ENCODE results near the gene ANO2. TPM values are rescaled to one million over a fixed set of nuclear protein-coding genes. Genes with fewer than 3 reads are reported as not detected.

The ANO2 gene
- total RNA-seq, 4 donors from 2014 or later = 2.0 to 9.8 (median 4.9) TPM

GRCh38 chr12:5523396-5524115 is 421.5 kb downstream of the ANO2 start:
- Histone ChIP-seq H3K27ac (no peak overlapping the region), H3K4me1 (no peaks in the 10 kb centered on the region), H3K36me3 (no peaks in the 10 kb centered on the region), H3K9me3 (no peaks in the 10 kb centered on the region), H3K27me3 (no peaks in the 10 kb centered on the region), H3K4me3 (no peak overlapping the region)
- no peak for ATAC-seq
- TF ChIP-seq POLR2A (IDR thresholded peaks at IDR 0.05) (no peak), CTCF (IDR thresholded peaks at IDR 0.05 in 4 of 5, conservative IDR thresholded peaks at IDR 0.05 in 1 of 5) (no peak)
- in situ Hi-C loops (cut with MboI; ENCODE audit: low sequenced_read_pairs in 4 of 4) = no loop called here
- intact Hi-C loops (cut with DNase I; ENCODE audit: low total_unique reads) = no loop called here
- no peak for DNase-seq

- in situ Hi-C loops (cut with MboI; ENCODE audit: low sequenced_read_pairs in 4 of 4) (no loop called here), intact Hi-C loops (cut with DNase I; ENCODE audit: low total_unique reads) (no loop called here)
- Histone ChIP-seq H3K4me1 (no peaks in the 10 kb centered on the region), H3K27me3 (no peaks in the 10 kb centered on the region), H3K4me3 (no peak overlapping the region), H3K27ac (no peak overlapping the region), H3K9me3 (no peaks in the 10 kb centered on the region), H3K36me3 (no peaks in the 10 kb centered on the region)
- DNase-seq (no peak), ATAC-seq (no peak)
- TF ChIP-seq CTCF (IDR thresholded peaks at IDR 0.05 in 4 of 5, conservative IDR thresholded peaks at IDR 0.05 in 1 of 5) = no peak
- no peak for TF ChIP-seq POLR2A (IDR thresholded peaks at IDR 0.05)
These were observed 422.4 kb downstream of the ANO2 start for GRCh38 chr12:5522432-5523335.

- no peak overlapping the region for H3K4me3 ChIP-seq
- DNase-seq (no peak), ATAC-seq (no peak)
- no peaks in the 10 kb centered on the region for H3K27me3 ChIP-seq
- no peaks in the 10 kb centered on the region for H3K4me1 ChIP-seq
- intact Hi-C loops (cut with DNase I; ENCODE audit: low total_unique reads) = no loop called here
- in situ Hi-C loops (cut with MboI; ENCODE audit: low sequenced_read_pairs in 4 of 4) = no loop called here
- H3K9me3 ChIP-seq = no peaks in the 10 kb centered on the region
- no peak for TF ChIP-seq CTCF (IDR thresholded peaks at IDR 0.05 in 4 of 5, conservative IDR thresholded peaks at IDR 0.05 in 1 of 5)
- no peak overlapping the region for H3K27ac ChIP-seq
- H3K36me3 ChIP-seq = no peaks in the 10 kb centered on the region
These were observed 423.4 kb downstream of the ANO2 start for GRCh38 chr12:5521456-5522325.

GRCh38 chr12:5520831-5521230 is 424.2 kb downstream of the ANO2 start:
- intact Hi-C loops (cut with DNase I; ENCODE audit: low total_unique reads) (no loop called here), in situ Hi-C loops (cut with MboI; ENCODE audit: low sequenced_read_pairs in 4 of 4) (no loop called here)
- H3K27ac ChIP-seq = no peak overlapping the region
- H3K36me3 ChIP-seq = no peaks in the 10 kb centered on the region
- no peaks in the 10 kb centered on the region for H3K27me3 ChIP-seq
- TF ChIP-seq CTCF (IDR thresholded peaks at IDR 0.05 in 4 of 5, conservative IDR thresholded peaks at IDR 0.05 in 1 of 5) (no peak), POLR2A (IDR thresholded peaks at IDR 0.05) (no peak)
- H3K9me3 ChIP-seq = no peaks in the 10 kb centered on the region
- no peaks in the 10 kb centered on the region for H3K4me1 ChIP-seq
- DNase-seq (no peak), ATAC-seq (no peak)
- H3K4me3 ChIP-seq = no peak overlapping the region
